ENCODE measurements around the gene CABLES2.

CABLES2 gene

GRCh38 chr20:62418709-62419487 lies 11.8 kb upstream of the CABLES2 start:
- DNase-seq (ENCODE audit: low spot score): no peak

DNA sequence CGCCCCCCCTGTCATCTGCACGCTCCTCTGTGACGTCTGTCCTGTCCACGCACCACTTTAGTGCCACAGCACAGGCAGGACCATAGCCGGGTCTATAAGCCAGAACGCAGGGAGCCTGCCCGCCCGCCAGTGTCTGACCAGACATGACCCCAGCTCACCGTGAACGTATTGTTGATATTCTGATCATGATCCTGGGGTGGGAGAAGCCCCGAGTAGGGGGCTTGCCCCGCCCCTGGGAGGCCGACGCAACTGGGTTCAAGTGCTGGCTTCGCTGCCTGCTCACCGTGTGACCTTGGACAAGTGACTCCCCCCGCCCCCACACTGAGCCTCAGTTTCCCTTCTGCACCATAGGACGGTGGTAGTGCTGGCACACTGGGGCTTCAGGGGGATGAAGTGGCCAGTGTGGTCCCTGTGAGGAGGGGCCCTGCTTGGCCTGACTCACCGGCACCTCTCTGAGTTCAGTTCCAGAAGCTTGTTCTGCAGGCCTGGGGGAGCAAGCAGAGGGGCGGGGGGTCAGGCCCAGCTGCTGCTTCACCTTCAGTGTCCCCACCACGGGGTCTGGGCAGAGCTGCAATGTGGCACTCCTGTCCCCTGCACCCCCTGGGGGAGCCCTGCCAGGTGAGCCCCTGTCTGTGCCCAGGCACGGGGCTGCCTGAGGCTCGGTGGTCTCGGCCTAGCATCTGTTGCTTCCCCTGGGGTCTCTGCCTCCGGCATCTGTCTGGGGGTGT lies 11.1 kb upstream of the CABLES2 start:
- no peak for DNase-seq (ENCODE audit: low spot score)

GRCh38 chr20:62416651-62417637 lies 9.9 kb upstream of the CABLES2 start:
- DNase-seq (ENCODE audit: low spot score): no peak

- DNase-seq (ENCODE audit: low spot score): no peak
These were observed 8.4 kb upstream of the CABLES2 start for GRCh38 chr20:62415354-62416111.

GRCh38 chr20:62413896-62414481 lies 6.9 kb upstream of the CABLES2 start:
- no peak for DNase-seq (ENCODE audit: low spot score)

- DNase-seq (ENCODE audit: low spot score): no peak
These were observed 6.0 kb upstream of the CABLES2 start for GRCh38 chr20:62413025-62413570.

DNA sequence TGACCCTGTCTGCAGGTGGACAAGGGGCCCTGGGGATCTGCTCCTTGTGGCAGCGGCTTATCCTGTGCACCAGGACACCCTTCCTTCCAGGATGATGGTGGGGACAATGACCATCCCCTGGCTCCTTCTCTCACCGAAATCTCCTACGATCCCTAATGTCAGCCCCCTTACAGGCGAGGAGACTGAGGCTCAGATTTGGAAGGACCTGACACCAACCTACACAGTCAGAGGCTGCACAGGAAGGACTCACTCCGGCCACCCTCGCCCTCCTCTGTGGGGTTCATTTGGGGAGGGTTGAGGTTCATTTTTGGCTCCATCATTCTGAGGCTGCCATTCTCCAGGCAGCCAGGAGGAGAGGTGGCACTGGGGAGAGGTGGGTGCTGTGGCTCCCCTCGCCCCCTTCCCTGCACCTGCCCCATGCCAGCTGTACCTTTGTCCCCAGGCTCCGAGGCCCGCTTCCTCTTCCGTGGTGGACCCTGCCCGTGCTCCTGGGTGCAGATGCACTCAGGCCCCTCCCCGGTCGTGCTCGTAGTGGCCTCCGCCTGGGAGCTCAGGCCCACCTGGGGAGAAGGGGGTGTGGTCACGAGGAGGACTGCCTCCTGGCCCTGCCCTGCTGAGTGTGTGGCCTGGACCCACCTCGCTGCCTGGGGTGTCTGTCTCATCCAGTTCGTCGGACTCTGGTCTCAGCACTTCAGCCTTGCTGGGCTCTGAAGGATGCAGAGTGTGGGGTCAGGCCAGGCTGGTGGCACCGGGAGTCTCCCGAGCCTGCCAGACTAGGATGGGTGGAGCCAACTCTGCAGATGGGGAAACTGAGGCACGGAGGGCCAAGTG lies 5.3 kb upstream of the CABLES2 start:
- DNase-seq (ENCODE audit: low spot score): no peak

DNA sequence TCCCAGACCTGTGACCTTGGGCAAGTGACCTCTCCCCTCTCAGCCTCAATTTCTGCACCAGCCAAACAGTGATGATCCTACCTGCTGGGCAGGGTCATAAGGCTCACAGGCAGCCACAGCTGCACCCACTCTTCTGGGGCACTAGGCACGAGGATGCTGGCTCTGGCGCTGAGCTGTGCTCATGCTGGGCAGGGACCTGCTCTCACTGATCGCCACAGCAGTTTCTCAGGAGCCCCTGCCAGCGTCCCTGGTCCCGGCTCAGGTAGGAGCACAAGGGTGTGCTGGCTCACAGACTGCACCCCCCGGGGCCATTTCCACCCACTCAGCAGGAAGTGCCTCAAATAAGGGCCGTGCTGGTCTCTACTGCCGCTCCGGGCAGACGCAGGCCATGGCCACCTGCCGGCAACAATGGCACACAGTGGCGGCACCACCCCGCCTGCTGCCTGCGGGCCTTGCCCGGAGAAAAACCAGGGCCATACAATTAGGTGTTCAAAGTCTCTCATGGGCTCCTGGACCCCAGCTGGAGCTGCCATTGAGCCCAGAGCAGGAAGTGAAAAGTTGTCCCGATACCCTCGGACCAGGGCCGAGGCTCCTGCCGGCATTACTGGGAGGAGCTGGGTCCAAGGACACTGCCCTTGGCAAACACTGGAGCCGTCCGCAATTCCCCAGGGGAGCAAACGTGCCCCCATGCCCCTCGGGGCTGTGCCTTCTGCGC lies 4.6 kb upstream of the CABLES2 start:
- DNase-seq (ENCODE audit: low spot score): no peak

GRCh38 chr20:62410746-62411478 lies 3.8 kb upstream of the CABLES2 start:
- DNase-seq (ENCODE audit: low spot score): no peak

DNA sequence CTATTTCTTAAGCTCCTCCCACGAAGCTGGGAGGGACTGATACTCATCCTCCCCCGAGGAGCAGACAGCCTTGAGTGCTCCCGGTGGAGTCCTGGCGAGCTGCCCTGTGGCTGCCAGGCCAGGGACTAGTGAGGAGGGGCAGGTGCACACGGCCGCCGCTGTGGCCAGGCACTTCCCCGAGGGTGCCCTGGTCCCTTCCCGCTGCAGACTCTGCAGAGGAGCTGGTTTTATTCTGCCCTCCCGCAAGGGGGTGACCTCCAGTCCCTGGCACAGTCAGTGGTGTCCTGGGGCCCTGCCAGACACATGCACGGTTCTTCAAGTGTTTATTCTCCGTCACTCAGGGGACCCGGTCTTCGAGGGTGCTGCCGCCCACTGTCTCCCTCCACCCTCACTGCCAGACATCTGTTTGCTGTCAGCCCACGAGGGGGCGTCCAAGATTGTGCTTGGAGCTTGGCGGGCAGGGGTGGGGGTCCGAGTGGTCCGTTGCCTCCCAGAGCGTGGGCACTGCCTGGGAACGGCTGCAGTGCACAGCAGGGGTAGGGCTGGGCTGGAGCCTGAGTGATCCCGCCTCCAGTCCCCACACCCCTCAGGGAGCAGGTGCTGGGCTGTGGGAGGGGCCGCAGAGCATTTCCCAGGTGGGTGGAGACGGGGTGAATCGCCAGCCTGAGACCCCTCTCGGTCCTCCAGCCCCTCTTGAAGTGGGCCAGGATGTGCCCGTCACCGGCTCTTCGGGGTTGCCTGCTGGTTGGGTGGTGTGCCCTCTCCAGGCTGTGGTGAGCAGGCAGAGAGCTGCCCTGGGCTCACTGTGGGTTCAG lies 3.1 kb upstream of the CABLES2 start:
- DNase-seq (ENCODE audit: low spot score): no peak

GRCh38 chr20:62409086-62409853 lies 2.2 kb upstream of the CABLES2 start:
- DNase-seq (ENCODE audit: low spot score): no peak

DNA sequence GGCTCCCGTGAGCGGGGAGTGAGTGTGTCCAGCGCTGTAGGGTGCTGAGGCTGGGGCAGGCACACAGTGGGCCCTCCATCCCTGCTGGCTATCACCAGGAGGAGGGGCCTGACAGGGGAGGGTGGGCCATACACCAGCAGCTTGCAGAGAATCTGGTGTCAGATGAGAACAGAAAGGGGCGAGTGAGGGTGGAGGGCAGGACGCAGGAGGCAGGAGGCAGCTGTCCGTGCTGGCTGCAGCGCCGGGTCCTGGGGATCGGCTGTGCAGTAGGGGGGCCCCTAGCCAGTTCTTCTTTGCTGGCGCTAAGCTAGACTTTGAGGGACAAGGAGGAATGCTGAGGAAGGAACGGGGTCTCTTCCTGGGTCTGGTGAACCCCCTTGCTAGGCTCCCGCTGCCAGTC lies 1.6 kb upstream of the CABLES2 start:
- DNase-seq (ENCODE audit: low spot score): no peak

DNA sequence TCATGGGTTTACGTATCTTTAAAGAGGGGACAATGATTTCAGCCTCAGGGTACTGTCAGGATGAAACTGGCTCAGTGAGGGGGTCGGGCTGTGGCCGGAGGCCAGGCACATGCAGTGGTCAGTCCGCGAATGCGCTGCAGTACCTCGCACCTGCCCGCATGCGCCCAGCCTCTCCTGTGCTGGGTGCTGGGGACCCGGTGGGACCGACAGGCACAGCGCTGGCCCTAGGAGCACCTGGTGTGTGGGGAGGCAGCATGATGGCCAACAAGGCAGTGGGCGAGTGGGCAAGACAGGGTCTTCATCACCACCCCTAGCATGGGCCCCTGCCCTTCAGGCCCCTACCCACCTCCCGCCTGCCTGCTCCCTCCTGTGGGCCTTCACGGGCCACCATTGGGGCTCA lies 970 bp upstream of the CABLES2 start:
- no peak for DNase-seq (ENCODE audit: low spot score)

DNA sequence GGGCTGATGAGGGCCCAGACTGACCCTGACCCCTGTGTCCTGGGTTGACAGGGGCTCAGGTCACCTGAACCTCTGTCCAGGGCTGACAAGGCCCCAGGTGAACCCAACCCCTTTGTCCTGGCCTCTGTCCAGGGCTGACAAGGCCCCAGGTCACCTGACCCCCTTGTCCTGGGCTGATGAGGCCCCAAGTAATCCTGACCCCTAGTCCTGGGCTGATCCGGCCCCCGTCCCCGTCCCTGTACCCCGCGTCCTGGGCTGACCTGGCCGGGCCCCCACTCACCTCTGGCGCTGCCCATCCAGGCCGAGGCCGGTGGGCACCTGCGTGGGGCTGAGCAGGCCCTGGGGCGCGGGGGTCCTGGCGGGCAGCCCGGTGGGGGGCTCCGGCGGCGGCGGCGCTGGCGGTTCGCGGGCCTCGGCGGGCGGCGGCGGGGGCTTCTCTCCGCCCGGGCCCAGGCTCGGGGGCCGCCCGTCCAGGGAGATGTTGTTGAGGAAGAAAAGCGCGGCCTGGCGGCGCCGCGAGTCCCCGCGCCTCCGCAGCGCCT lies 379 bp downstream of the CABLES2 start:
- no peak for DNase-seq (ENCODE audit: low spot score)

- no peak for DNase-seq (ENCODE audit: low spot score)
These were observed 1.0 kb downstream of the CABLES2 start for GRCh38 chr20:62405981-62406513.
